Adrenal gland (tissue), 5 donors: ENCODE measurements around the gene HIVEP3.

ENCODE experiments used
- POLR2A ChIP-seq, 2 donors: fragments of 450-650 bp; IDR thresholded peaks; one replicate each; pipeline ENCODE4 v1.6.1; 2017; ENCODE audit warnings: antibody characterized with exemption in 2 of 2, mild to moderate bottlenecking in 2 of 2, moderate library complexity in 1 of 2
- TF ChIP-seq, protein P1 (sequence below), 6 experiments: fragments of 450-650 bp in 4 of 6; fragments of 200-600 bp in 2 of 6; sonication (generic) in 1 of 6; IDR thresholded peaks; 1 replicate in 5 of 6; 2 replicates in 1 of 6; pipeline versions ENCODE4 v1.5.1 to v1.8.0; 2016 to 2021; ENCODE audit warnings: antibody characterized with exemption in 6 of 6, mild to moderate bottlenecking in 2 of 6, moderate library complexity in 1 of 6
- donor health status: DM: no; HTN: no; CAD: no.

DNA sequence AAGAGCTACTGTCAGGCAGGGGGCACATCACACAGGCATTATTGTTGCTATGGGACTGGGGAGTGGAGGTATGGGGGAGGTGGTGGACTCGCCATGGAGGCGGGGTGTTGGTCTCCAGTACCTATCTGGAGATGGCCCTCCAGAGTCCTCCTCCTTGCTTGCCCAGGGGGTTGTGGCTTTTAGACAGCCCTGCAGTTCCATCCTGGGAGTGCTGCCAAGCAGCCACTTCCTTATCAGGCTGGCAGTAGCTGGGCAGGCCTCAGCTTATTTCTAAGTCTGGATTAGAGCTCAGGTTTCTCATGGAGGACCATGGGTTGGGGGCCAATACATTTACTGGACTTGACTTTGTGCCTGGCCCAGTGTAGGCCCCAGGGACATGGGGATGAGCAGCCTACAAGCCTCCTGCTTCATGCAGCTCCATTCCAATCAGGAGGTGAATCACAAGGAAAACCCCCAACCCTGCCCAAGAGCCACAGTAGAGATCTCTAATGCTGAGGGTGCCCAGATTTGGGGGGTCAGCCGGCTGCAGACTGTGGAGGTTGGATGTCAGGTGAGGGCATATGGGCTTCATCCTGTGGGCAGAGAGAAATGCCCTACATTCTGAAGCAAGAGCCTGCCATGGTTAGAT lies 223.5 kb downstream of the HIVEP3 start:
- TF ChIP-seq, protein P1, sequence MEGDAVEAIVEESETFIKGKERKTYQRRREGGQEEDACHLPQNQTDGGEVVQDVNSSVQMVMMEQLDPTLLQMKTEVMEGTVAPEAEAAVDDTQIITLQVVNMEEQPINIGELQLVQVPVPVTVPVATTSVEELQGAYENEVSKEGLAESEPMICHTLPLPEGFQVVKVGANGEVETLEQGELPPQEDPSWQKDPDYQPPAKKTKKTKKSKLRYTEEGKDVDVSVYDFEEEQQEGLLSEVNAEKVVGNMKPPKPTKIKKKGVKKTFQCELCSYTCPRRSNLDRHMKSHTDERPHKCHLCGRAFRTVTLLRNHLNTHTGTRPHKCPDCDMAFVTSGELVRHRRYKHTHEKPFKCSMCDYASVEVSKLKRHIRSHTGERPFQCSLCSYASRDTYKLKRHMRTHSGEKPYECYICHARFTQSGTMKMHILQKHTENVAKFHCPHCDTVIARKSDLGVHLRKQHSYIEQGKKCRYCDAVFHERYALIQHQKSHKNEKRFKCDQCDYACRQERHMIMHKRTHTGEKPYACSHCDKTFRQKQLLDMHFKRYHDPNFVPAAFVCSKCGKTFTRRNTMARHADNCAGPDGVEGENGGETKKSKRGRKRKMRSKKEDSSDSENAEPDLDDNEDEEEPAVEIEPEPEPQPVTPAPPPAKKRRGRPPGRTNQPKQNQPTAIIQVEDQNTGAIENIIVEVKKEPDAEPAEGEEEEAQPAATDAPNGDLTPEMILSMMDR (IDR thresholded peaks at IDR 0.05) = no peak
- TF ChIP-seq POLR2A (IDR thresholded peaks at IDR 0.05) = no peak
